ENCODE results near the gene REXO2. TPM values are rescaled to one million over a fixed set of nuclear protein-coding genes. Genes with fewer than 3 reads are reported as not detected.

The REXO2 gene
- total and polyA plus RNA-seq, 4 donors = 25.9 to 51.7 (median 39.4) TPM

DNA sequence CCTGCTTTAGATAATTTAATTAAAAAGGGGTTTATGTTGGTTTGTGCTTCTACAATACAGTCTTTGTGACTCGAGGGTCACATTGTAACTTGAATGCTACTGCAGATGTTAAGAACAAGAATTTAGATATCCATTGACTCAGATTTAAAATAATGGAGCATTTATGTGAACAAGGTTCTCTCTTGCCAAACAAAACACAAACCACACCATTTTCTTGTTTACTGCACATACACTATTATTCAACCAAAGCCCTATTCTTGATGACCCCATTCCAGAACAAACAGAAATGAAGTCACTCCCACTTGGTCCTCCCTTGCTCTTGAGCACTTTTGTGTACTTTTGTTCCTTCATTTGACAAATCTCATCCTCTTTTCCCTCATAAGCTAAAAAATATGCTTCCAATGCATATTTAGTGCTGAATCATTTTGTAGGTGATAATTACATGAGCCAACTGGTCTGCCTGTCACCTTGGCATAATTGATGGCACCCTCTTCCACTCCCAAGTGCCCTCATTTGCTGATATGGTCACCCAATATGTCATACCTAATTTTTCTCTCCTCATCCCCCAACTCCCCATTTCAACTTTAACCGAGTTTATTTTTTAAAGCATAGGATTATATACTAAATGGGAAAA lies 41.8 kb upstream of the REXO2 start:
- no peak overlapping the region for H3K27ac ChIP-seq (ENCODE audit: low read depth in 1 of 2, low read length in 2 of 2)
- no peak overlapping the region for H3K9ac ChIP-seq (ENCODE audit: low read depth in 1 of 2, low read length in 2 of 2)
- DNase-seq (ENCODE audit: low spot score) = no peak
- H3K4me1 ChIP-seq (ENCODE audit: control insufficient read depth in 4 of 4, insufficient read depth in 4 of 4, low read length in 3 of 4) = peaks cover 4 to 17% (median 14%) of the 10 kb centered on the region in 4 donors
- no peak for TF ChIP-seq FOXA1 (IDR thresholded peaks at IDR 0.05)
- TF ChIP-seq RXRA (IDR thresholded peaks at IDR 0.05) = no peak
- TF ChIP-seq, protein P1, sequence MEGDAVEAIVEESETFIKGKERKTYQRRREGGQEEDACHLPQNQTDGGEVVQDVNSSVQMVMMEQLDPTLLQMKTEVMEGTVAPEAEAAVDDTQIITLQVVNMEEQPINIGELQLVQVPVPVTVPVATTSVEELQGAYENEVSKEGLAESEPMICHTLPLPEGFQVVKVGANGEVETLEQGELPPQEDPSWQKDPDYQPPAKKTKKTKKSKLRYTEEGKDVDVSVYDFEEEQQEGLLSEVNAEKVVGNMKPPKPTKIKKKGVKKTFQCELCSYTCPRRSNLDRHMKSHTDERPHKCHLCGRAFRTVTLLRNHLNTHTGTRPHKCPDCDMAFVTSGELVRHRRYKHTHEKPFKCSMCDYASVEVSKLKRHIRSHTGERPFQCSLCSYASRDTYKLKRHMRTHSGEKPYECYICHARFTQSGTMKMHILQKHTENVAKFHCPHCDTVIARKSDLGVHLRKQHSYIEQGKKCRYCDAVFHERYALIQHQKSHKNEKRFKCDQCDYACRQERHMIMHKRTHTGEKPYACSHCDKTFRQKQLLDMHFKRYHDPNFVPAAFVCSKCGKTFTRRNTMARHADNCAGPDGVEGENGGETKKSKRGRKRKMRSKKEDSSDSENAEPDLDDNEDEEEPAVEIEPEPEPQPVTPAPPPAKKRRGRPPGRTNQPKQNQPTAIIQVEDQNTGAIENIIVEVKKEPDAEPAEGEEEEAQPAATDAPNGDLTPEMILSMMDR (IDR thresholded peaks at IDR 0.05; ENCODE audit: low read depth, low read length, missing input control) = no peak
- 93% methylated on average over 2 of the region's 2 CpGs for WGBS
- no peaks in the 10 kb centered on the region for H3K27me3 ChIP-seq (ENCODE audit: control insufficient read depth in 4 of 4, insufficient read depth in 4 of 4, low read length in 3 of 4)
- no peak overlapping the region for H3K4me3 ChIP-seq (ENCODE audit: low read depth in 1 of 3, low read length in 3 of 3)
- H3K36me3 ChIP-seq (ENCODE audit: control insufficient read depth in 4 of 4, insufficient read depth in 3 of 4, low read depth in 1 of 4, low read length in 3 of 4) = no peaks in the 10 kb centered on the region
- no peaks in the 10 kb centered on the region for H3K9me3 ChIP-seq (ENCODE audit: control insufficient read depth in 4 of 4, low read length in 3 of 4)

DNA sequence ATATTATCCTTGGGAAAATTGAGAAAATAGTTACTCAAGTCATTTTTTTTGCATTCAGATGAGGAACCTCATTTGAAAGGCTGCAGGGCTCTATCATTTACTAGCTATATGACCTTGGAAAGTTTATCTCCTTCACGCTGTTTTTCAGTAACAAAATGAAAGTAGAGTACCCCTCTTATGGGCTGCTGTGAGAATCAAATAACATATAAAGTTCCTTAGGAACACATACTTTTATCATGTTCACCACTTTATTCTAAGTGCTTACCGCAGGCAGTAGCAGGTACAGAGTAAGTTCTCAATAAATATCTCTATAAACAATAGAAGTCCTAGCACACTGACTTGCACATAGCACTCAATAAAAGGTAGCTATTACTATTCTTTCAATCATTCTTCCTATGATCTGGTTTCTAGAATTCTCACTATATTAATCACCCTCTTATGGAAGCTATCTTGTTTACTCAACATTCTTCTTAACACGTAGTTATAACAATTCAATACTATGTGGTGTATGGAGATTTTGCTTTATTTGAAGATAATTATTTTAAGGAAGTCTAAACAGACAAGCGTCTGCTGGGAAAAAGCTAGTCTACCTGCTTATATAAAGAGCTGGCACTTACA lies 40.9 kb upstream of the REXO2 start:
- WGBS = 62% methylated on average over 4 of the region's 4 CpGs
- Histone ChIP-seq H3K27ac (ENCODE audit: low read depth in 1 of 2, low read length in 2 of 2) (no peak overlapping the region), H3K4me3 (ENCODE audit: low read depth in 1 of 3, low read length in 3 of 3) (peak overlapping the region in 1 of 3 donors; percentile 82), H3K27me3 (ENCODE audit: control insufficient read depth in 4 of 4, insufficient read depth in 4 of 4, low read length in 3 of 4) (no peaks in the 10 kb centered on the region), H3K9me3 (ENCODE audit: control insufficient read depth in 4 of 4, low read length in 3 of 4) (no peaks in the 10 kb centered on the region), H3K4me1 (ENCODE audit: control insufficient read depth in 4 of 4, insufficient read depth in 4 of 4, low read length in 3 of 4) (peaks cover 4 to 16% (median 12%) of the 10 kb centered on the region in 4 donors), H3K9ac (ENCODE audit: low read depth in 1 of 2, low read length in 2 of 2) (peak overlapping the region in 1 of 2 donors; percentile 65), H3K36me3 (ENCODE audit: control insufficient read depth in 4 of 4, insufficient read depth in 3 of 4, low read depth in 1 of 4, low read length in 3 of 4) (peaks cover 0 to 4% (median 1%) of the 10 kb centered on the region in 4 donors)
- DNase-seq (ENCODE audit: low spot score) = no peak
- no peak for TF ChIP-seq FOXA1 (IDR thresholded peaks at IDR 0.05)
- TF ChIP-seq GABPA (IDR thresholded peaks at IDR 0.05 in 1 of 2, conservative IDR thresholded peaks at IDR 0.05 in 1 of 2) = no peak
- TF ChIP-seq FOXA2 (IDR thresholded peaks at IDR 0.05) = no peak
- no peak for TF ChIP-seq EGR1 (IDR thresholded peaks at IDR 0.05; ENCODE audit: low read depth in 2 of 2)
- TF ChIP-seq, protein P2, sequence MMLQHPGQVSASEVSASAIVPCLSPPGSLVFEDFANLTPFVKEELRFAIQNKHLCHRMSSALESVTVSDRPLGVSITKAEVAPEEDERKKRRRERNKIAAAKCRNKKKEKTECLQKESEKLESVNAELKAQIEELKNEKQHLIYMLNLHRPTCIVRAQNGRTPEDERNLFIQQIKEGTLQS (IDR thresholded peaks at IDR 0.05) = no peak
- no peak for TF ChIP-seq RXRA (IDR thresholded peaks at IDR 0.05)
- TF ChIP-seq RAD21 (IDR thresholded peaks at IDR 0.05) = no peak
- TF ChIP-seq, protein P3, sequence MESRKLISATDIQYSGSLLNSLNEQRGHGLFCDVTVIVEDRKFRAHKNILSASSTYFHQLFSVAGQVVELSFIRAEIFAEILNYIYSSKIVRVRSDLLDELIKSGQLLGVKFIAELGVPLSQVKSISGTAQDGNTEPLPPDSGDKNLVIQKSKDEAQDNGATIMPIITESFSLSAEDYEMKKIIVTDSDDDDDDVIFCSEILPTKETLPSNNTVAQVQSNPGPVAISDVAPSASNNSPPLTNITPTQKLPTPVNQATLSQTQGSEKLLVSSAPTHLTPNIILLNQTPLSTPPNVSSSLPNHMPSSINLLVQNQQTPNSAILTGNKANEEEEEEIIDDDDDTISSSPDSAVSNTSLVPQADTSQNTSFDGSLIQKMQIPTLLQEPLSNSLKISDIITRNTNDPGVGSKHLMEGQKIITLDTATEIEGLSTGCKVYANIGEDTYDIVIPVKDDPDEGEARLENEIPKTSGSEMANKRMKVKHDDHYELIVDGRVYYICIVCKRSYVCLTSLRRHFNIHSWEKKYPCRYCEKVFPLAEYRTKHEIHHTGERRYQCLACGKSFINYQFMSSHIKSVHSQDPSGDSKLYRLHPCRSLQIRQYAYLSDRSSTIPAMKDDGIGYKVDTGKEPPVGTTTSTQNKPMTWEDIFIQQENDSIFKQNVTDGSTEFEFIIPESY (IDR thresholded peaks at IDR 0.05) = no peak
- no peak for TF ChIP-seq HNF4A (conservative IDR thresholded peaks at IDR 0.05)
- no peak for TF ChIP-seq YY1 (IDR thresholded peaks at IDR 0.05)
- no peak for TF ChIP-seq NR2F2 (IDR thresholded peaks at IDR 0.05)
- TF ChIP-seq HNF4G (IDR thresholded peaks at IDR 0.05) = no peak
- TF ChIP-seq, protein P4, sequence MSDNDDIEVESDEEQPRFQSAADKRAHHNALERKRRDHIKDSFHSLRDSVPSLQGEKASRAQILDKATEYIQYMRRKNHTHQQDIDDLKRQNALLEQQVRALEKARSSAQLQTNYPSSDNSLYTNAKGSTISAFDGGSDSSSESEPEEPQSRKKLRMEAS (IDR thresholded peaks at IDR 0.05) = no peak
- TF ChIP-seq TAF1 (conservative IDR thresholded peaks at IDR 0.05) = no peak
- no peak for TF ChIP-seq JUND (IDR thresholded peaks at IDR 0.05)
- TF ChIP-seq, protein P5, sequence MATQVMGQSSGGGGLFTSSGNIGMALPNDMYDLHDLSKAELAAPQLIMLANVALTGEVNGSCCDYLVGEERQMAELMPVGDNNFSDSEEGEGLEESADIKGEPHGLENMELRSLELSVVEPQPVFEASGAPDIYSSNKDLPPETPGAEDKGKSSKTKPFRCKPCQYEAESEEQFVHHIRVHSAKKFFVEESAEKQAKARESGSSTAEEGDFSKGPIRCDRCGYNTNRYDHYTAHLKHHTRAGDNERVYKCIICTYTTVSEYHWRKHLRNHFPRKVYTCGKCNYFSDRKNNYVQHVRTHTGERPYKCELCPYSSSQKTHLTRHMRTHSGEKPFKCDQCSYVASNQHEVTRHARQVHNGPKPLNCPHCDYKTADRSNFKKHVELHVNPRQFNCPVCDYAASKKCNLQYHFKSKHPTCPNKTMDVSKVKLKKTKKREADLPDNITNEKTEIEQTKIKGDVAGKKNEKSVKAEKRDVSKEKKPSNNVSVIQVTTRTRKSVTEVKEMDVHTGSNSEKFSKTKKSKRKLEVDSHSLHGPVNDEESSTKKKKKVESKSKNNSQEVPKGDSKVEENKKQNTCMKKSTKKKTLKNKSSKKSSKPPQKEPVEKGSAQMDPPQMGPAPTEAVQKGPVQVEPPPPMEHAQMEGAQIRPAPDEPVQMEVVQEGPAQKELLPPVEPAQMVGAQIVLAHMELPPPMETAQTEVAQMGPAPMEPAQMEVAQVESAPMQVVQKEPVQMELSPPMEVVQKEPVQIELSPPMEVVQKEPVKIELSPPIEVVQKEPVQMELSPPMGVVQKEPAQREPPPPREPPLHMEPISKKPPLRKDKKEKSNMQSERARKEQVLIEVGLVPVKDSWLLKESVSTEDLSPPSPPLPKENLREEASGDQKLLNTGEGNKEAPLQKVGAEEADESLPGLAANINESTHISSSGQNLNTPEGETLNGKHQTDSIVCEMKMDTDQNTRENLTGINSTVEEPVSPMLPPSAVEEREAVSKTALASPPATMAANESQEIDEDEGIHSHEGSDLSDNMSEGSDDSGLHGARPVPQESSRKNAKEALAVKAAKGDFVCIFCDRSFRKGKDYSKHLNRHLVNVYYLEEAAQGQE (IDR thresholded peaks at IDR 0.05) = no peak
- TF ChIP-seq, protein P1 (IDR thresholded peaks at IDR 0.05; ENCODE audit: low read depth, low read length, missing input control) = no peak
- TF ChIP-seq SP1 (IDR thresholded peaks at IDR 0.05) = no peak
